ENCODE results near the gene ADAMTS17. TPM values are rescaled to one million over a fixed set of nuclear protein-coding genes. Genes with fewer than 3 reads are reported as not detected.

ADAMTS17 gene
- total RNA-seq, 1 experiment from 2014 or later = 4.2 TPM

- no peak overlapping the region for H3K4me2 ChIP-seq (ENCODE audit: low read length)
- no peak for ATAC-seq
- no peaks in the 10 kb centered on the region for H3K36me3 ChIP-seq (ENCODE audit: control insufficient read depth in 1 of 2, insufficient read depth in 2 of 2, low read length in 2 of 2)
- DNase-seq (ENCODE audit: low read depth, low spot score) = no peak
- no peak overlapping the region for H2AFZ ChIP-seq (ENCODE audit: low read depth, low read length, poor library complexity, severe bottlenecking)
- H3K9ac ChIP-seq (ENCODE audit: low read length) = no peak overlapping the region
- intact Hi-C loops (cut with micrococcal nuclease) = no loop called here
- BruUV-seq (replicated peaks) = no TSS peak
- TF ChIP-seq ZNF274 (IDR thresholded peaks at IDR 0.05; ENCODE audit: low read depth, low read length) (no peak), ELF1 (IDR thresholded peaks at IDR 0.05; ENCODE audit: borderline replicate concordance, low read depth) (no peak), RAD21 (IDR thresholded peaks at IDR 0.05; ENCODE audit: low read depth) (no peak), SIN3A (IDR thresholded peaks at IDR 0.05; ENCODE audit: low read depth) (no peak), SRF (IDR thresholded peaks at IDR 0.05; ENCODE audit: low read depth) (no peak), EGR1 (IDR thresholded peaks at IDR 0.05; ENCODE audit: low read depth) (no peak), ZFX (IDR thresholded peaks at IDR 0.05) (no peak), ATF3 (IDR thresholded peaks at IDR 0.05) (no peak), FOSL1 (IDR thresholded peaks at IDR 0.05; ENCODE audit: low read depth) (no peak), POLR2A (IDR thresholded peaks at IDR 0.05; ENCODE audit: borderline replicate concordance, extremely low read depth, insufficient read depth, insufficient read length) (no peak), JUND (IDR thresholded peaks at IDR 0.05) (no peak), YY1 (IDR thresholded peaks at IDR 0.05; ENCODE audit: extremely low read depth, insufficient replicate concordance, low read depth, low read length) (no peak), CBX3 (IDR thresholded peaks at IDR 0.05; ENCODE audit: low read depth) (no peak), POLR2AphosphoS5 (IDR thresholded peaks at IDR 0.05; ENCODE audit: low read depth, low read length) (no peak), SP1 (IDR thresholded peaks at IDR 0.05; ENCODE audit: low read depth) (no peak)
- TF ChIP-seq, protein P1, sequence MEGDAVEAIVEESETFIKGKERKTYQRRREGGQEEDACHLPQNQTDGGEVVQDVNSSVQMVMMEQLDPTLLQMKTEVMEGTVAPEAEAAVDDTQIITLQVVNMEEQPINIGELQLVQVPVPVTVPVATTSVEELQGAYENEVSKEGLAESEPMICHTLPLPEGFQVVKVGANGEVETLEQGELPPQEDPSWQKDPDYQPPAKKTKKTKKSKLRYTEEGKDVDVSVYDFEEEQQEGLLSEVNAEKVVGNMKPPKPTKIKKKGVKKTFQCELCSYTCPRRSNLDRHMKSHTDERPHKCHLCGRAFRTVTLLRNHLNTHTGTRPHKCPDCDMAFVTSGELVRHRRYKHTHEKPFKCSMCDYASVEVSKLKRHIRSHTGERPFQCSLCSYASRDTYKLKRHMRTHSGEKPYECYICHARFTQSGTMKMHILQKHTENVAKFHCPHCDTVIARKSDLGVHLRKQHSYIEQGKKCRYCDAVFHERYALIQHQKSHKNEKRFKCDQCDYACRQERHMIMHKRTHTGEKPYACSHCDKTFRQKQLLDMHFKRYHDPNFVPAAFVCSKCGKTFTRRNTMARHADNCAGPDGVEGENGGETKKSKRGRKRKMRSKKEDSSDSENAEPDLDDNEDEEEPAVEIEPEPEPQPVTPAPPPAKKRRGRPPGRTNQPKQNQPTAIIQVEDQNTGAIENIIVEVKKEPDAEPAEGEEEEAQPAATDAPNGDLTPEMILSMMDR (IDR thresholded peaks at IDR 0.05 in 2 of 3, conservative IDR thresholded peaks at IDR 0.05 in 1 of 3; ENCODE audit: borderline replicate concordance in 1 of 3, insufficient read depth in 1 of 3, low read depth in 2 of 3, low read length in 2 of 3) = no peak
- TF ChIP-seq, protein P2, sequence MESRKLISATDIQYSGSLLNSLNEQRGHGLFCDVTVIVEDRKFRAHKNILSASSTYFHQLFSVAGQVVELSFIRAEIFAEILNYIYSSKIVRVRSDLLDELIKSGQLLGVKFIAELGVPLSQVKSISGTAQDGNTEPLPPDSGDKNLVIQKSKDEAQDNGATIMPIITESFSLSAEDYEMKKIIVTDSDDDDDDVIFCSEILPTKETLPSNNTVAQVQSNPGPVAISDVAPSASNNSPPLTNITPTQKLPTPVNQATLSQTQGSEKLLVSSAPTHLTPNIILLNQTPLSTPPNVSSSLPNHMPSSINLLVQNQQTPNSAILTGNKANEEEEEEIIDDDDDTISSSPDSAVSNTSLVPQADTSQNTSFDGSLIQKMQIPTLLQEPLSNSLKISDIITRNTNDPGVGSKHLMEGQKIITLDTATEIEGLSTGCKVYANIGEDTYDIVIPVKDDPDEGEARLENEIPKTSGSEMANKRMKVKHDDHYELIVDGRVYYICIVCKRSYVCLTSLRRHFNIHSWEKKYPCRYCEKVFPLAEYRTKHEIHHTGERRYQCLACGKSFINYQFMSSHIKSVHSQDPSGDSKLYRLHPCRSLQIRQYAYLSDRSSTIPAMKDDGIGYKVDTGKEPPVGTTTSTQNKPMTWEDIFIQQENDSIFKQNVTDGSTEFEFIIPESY (IDR thresholded peaks at IDR 0.05; ENCODE audit: extremely low read depth, insufficient replicate concordance, low read length) = no peak
- TF ChIP-seq, protein P3, sequence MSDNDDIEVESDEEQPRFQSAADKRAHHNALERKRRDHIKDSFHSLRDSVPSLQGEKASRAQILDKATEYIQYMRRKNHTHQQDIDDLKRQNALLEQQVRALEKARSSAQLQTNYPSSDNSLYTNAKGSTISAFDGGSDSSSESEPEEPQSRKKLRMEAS (IDR thresholded peaks at IDR 0.05) = no peak
- RAD21 ChIA-PET (ENCODE audit: low non-redundant PET in 1 of 2, low total read pairs in 2 of 2, uncharacterized antibody in 2 of 2, unreplicated experiment in 2 of 2) = no interaction called here
- H3K27me3 ChIP-seq (ENCODE audit: insufficient read depth, low read length) = no peaks in the 10 kb centered on the region
- H3K9me3 ChIP-seq (ENCODE audit: control insufficient read depth in 1 of 2, insufficient read depth in 1 of 2, low read depth in 1 of 2, low read length in 2 of 2) = no peaks in the 10 kb centered on the region
- H3K79me2 ChIP-seq (ENCODE audit: insufficient read depth, low read length) = no peaks in the 10 kb centered on the region
- H3K27ac ChIP-seq (ENCODE audit: low read depth, low read length) = no peak overlapping the region
- CTCF ChIA-PET = no interaction called here
- H3K9me2 ChIP-seq (ENCODE audit: insufficient read depth) = no peaks in the 10 kb centered on the region
- H3K4me1 ChIP-seq (ENCODE audit: control insufficient read depth in 1 of 2, insufficient read depth in 2 of 2, low read length in 2 of 2) = no peaks in the 10 kb centered on the region
- no peaks in the 10 kb centered on the region for H4K20me1 ChIP-seq (ENCODE audit: insufficient read depth)
- POLR2A ChIA-PET = no interaction called here
- H3K4me3 ChIP-seq (replicated peaks in 1 of 2; ENCODE audit: low read depth in 1 of 2, low read length in 2 of 2) = no peak overlapping the region
These were observed 375.0 kb downstream of the ADAMTS17 start for GRCh38 chr15:99966815-99967214.

All from HCT116 (cell line).